Measurements from ENCODE around the gene AEBP2.
"Not testable (repeated sequence)": the region's sequence is repeated elsewhere in the genome, so short reads cannot be mapped to it uniquely, and the experiment has no call there.

AEBP2 gene

DNA sequence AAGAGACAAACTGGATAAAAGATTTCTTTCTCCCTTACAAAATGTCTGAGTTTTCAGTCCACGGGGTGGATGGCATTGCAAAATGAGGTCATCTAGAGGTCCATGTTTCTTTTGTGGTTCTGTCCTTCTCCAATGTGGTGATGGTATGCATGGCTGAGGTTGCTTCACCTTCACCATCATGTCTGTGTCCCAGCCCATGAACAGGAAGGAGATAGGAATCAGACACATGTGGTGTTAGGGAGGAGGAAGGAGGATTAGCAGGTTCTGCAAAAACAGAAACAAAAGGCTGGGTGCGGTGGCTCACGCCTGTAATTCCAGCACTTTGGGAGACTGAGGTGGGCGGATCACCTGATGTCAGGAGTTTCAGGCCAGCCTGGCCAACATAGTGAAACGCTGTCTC is 11.0 kb upstream of the AEBP2 start:
- H3K4me3 ChIP-seq (ENCODE audit: low read length) = no peak overlapping the region
- H3K9ac ChIP-seq (ENCODE audit: low read length) = no peak overlapping the region
- TF ChIP-seq, protein P1, sequence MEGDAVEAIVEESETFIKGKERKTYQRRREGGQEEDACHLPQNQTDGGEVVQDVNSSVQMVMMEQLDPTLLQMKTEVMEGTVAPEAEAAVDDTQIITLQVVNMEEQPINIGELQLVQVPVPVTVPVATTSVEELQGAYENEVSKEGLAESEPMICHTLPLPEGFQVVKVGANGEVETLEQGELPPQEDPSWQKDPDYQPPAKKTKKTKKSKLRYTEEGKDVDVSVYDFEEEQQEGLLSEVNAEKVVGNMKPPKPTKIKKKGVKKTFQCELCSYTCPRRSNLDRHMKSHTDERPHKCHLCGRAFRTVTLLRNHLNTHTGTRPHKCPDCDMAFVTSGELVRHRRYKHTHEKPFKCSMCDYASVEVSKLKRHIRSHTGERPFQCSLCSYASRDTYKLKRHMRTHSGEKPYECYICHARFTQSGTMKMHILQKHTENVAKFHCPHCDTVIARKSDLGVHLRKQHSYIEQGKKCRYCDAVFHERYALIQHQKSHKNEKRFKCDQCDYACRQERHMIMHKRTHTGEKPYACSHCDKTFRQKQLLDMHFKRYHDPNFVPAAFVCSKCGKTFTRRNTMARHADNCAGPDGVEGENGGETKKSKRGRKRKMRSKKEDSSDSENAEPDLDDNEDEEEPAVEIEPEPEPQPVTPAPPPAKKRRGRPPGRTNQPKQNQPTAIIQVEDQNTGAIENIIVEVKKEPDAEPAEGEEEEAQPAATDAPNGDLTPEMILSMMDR (IDR thresholded peaks at IDR 0.05; ENCODE audit: low read depth, low read length) = no peak
- TF ChIP-seq EZH2phosphoT487 (IDR thresholded peaks at IDR 0.05; ENCODE audit: low read depth) = no peak
- H3K79me2 ChIP-seq (ENCODE audit: low read length) = no peaks in the 10 kb centered on the region
- H3K4me2 ChIP-seq (ENCODE audit: low read length) = no peak overlapping the region
- no peak overlapping the region for H3K27ac ChIP-seq (ENCODE audit: low read length)
- no peak overlapping the region for H2AFZ ChIP-seq (ENCODE audit: low read depth, low read length)
- no peaks in the 10 kb centered on the region for H3K27me3 ChIP-seq (ENCODE audit: low read depth, low read length)
- peaks cover 9% of the 10 kb centered on the region for H3K4me1 ChIP-seq (ENCODE audit: low read length)
- H4K20me1 ChIP-seq (ENCODE audit: insufficient read depth, low read length) = no peaks in the 10 kb centered on the region
- H3K36me3 ChIP-seq (replicated peaks; ENCODE audit: low read depth, low read length) = no peaks in the 10 kb centered on the region
- no peaks in the 10 kb centered on the region for H3K9me3 ChIP-seq (ENCODE audit: insufficient read depth, low read length)

DNA sequence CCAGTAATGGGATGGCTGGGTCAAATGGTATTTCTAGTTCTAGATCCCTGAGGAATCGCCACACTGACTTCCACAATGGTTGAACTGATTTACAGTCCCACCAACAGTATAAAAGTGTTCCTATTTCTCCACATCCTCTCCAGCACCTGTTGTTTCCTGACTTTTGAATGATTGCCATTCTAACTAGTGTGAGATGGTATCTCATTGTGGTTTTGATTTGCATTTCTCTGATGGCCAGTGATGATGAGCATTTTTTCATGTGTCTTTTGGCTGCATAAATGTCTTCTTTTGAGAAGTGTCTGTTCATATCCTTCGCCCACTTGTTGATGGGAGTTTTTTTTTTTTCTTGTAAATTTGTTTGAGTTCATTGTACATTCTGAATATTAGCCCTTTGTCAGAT is 9.8 kb upstream of the AEBP2 start:
- H3K9me3 ChIP-seq (ENCODE audit: insufficient read depth, low read length); H2AFZ ChIP-seq (ENCODE audit: low read depth, low read length); H3K27ac ChIP-seq (ENCODE audit: low read length); H3K79me2 ChIP-seq (ENCODE audit: low read length); H4K20me1 ChIP-seq (ENCODE audit: insufficient read depth, low read length); H3K4me2 ChIP-seq (ENCODE audit: low read length); H3K9ac ChIP-seq (ENCODE audit: low read length); H3K27me3 ChIP-seq (ENCODE audit: low read depth, low read length); H3K4me3 ChIP-seq (ENCODE audit: low read length); H3K4me1 ChIP-seq (ENCODE audit: low read length); H3K36me3 ChIP-seq (replicated peaks; ENCODE audit: low read depth, low read length): not testable (repeated sequence)

DNA sequence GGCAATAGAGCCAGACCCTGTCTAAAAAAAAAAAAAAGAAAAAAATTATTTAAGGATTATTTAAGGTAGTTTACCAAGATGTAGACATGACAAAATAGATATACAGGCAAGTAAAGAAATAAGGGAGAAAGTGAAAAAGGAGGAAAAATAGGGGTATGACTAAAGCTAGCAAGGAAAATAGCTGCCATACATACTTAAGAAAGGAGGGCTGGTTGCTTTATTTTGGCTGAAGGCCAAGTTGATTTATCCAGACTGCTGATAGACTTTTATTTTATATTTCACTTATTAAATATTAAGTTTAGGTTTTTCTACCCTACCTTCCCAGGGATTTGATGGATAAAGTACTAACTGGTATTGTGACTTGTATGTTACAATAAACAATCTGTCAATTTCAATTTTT is 8.3 kb upstream of the AEBP2 start:
- H3K4me1 ChIP-seq (ENCODE audit: low read length) = peaks cover 9% of the 10 kb centered on the region
- H3K9me3 ChIP-seq (ENCODE audit: insufficient read depth, low read length) = no peaks in the 10 kb centered on the region
- H3K9ac ChIP-seq (ENCODE audit: low read length) = no peak overlapping the region
- H2AFZ ChIP-seq (ENCODE audit: low read depth, low read length) = no peak overlapping the region
- H3K27me3 ChIP-seq (ENCODE audit: low read depth, low read length) = no peaks in the 10 kb centered on the region
- no peak overlapping the region for H3K4me3 ChIP-seq (ENCODE audit: low read length)
- TF ChIP-seq, protein P1 (IDR thresholded peaks at IDR 0.05; ENCODE audit: low read depth, low read length) = no peak
- TF ChIP-seq EZH2phosphoT487 (IDR thresholded peaks at IDR 0.05; ENCODE audit: low read depth) = no peak
- no peaks in the 10 kb centered on the region for H4K20me1 ChIP-seq (ENCODE audit: insufficient read depth, low read length)
- no peak overlapping the region for H3K27ac ChIP-seq (ENCODE audit: low read length)
- H3K79me2 ChIP-seq (ENCODE audit: low read length) = no peaks in the 10 kb centered on the region
- H3K36me3 ChIP-seq (replicated peaks; ENCODE audit: low read depth, low read length) = no peaks in the 10 kb centered on the region
- H3K4me2 ChIP-seq (ENCODE audit: low read length) = no peak overlapping the region

DNA sequence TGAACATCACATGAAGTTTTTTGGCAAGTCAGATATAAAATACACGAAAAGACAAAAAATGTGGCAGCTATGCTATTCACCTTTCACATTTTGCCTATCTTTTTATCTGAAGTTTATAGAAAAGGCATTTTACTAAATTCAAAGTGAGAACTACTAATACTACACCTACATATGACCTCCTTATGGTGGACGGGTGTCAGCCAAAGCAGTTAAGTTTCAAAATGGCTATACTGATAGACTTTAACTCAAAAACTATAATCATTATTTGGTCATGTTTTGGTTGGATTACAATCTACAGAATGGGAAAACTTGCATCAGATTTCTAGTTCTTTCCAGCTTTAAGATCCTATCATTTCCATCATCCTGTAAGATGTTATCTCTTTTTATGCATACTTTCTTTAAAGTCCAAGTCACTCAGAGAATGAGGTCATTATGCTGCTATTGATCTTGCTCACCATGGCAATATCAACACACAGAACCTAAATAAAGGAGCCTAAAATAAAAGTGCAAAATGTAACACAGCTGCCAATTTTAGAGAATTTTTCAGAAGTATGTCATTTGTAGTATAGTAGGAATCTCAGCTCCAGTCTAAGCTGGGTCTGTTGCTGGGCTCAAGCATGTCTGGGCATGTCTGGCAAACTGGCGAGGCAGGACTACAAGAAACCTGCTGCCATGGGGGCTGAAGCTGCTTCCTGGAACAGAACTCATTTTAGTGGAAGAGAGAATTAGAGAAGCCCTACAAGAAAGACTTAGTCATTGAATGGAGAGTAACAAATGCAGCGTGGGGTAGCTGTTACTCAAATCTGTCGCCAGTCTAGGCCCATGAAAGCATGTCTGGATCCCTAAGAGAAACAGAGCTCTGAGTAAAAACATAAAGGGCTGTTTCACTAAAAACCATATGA is 7.6 kb upstream of the AEBP2 start:
- no peak for TF ChIP-seq EZH2phosphoT487 (IDR thresholded peaks at IDR 0.05; ENCODE audit: low read depth)
- TF ChIP-seq, protein P1 (IDR thresholded peaks at IDR 0.05; ENCODE audit: low read depth, low read length) = no peak
- H3K4me3 ChIP-seq (ENCODE audit: low read length) = no peak overlapping the region
- no peak overlapping the region for H3K4me2 ChIP-seq (ENCODE audit: low read length)
- peak overlapping the region; percentile 81 for H2AFZ ChIP-seq (ENCODE audit: low read depth, low read length)
- no peaks in the 10 kb centered on the region for H3K79me2 ChIP-seq (ENCODE audit: low read length)
- H3K27me3 ChIP-seq (ENCODE audit: low read depth, low read length) = no peaks in the 10 kb centered on the region
- H3K36me3 ChIP-seq (replicated peaks; ENCODE audit: low read depth, low read length) = no peaks in the 10 kb centered on the region
- no peaks in the 10 kb centered on the region for H3K9me3 ChIP-seq (ENCODE audit: insufficient read depth, low read length)
- peak overlapping the region; percentile 20 for H3K27ac ChIP-seq (ENCODE audit: low read length)
- peaks cover 9% of the 10 kb centered on the region for H3K4me1 ChIP-seq (ENCODE audit: low read length)
- no peak overlapping the region for H3K9ac ChIP-seq (ENCODE audit: low read length)
- H4K20me1 ChIP-seq (ENCODE audit: insufficient read depth, low read length) = no peaks in the 10 kb centered on the region

Measured in OCI-LY3 (cell line).